ENCODE data around the gene FGGY. TPM values are rescaled to one million over a fixed set of nuclear protein-coding genes. Genes with fewer than 3 reads are reported as not detected.

FGGY gene
- total RNA-seq, 2 experiments from 2014 or later, result 11.9 to 13.6 TPM

DNA sequence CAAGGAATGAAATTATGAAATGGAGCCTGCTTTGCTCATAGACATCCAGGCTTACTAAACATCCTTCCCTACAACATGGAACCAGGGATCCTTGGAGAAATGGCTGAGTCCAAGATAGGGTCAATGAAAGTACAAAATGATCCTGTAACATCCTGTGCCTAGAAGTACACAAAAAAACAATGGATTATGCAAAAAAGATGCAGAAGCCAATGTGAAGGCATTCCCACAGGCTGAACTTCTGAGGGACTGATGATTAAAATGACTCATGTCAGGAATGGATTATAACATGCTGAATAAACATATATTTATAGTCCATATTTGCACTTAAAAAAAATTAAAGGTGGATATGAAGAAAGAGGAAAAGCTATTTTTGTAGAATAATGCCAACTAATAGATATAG is 507.4 kb downstream of the FGGY start:
- H3K4me1 Mint-ChIP-seq (ENCODE audit: low read depth), result no peaks in the 10 kb centered on the region
- intact Hi-C loops (cut with micrococcal nuclease), result no loop called here
- H3K27me3 Mint-ChIP-seq, result peaks cover 15% of the 10 kb centered on the region
- CTCF ChIA-PET, result no interaction called here
- DNase-seq (no peak), ATAC-seq (no peak)
- H3K4me3 Mint-ChIP-seq, result no peak overlapping the region
- no peaks in the 10 kb centered on the region for H3K36me3 Mint-ChIP-seq (ENCODE audit: low read depth)
- POLR2A ChIA-PET, result interaction anchor here (0.7 to 1.1 kb wide), 2 partner anchors 9 to 54 kb away, joined by 3 to 4 read pairs; no protein-coding TSS in a partner anchor
- TF ChIP-seq CTCF (IDR thresholded peaks at IDR 0.05), result no peak
- no peak overlapping the region for H3K27ac Mint-ChIP-seq
- H3K9me3 Mint-ChIP-seq, result peaks cover 1% of the 10 kb centered on the region

- no peak for ATAC-seq
- DNase-seq, result no peak
- intact Hi-C loops (cut with micrococcal nuclease), result no loop called here
- peaks cover 17% of the 10 kb centered on the region for H3K27me3 Mint-ChIP-seq
- ChIA-PET POLR2A (no interaction called here), CTCF (interaction anchor here (1.3 to 1.6 kb wide), 2 partner anchors 9 to 142 kb away, joined by 3 read pairs; no protein-coding TSS in a partner anchor)
- H3K9me3 Mint-ChIP-seq, result peaks cover 1% of the 10 kb centered on the region
- H3K4me1 Mint-ChIP-seq (ENCODE audit: low read depth), result no peaks in the 10 kb centered on the region
- H3K36me3 Mint-ChIP-seq (ENCODE audit: low read depth), result no peaks in the 10 kb centered on the region
- no peak overlapping the region for H3K27ac Mint-ChIP-seq
- TF ChIP-seq CTCF (IDR thresholded peaks at IDR 0.05), result no peak
- H3K4me3 Mint-ChIP-seq, result no peak overlapping the region
Measured at GRCh38 chr1:59805554-59805953, 508.7 kb downstream of the FGGY start.

Small RNA genes within 50 kb of the gene (microRNA-seq; reads per million reads assigned to microRNA genes)
- not detected for gene MIR4711 (ENCODE audit: borderline microRNAs expressed, borderline replicate concordance)
